T-helper 1 cell treated with Interleukin-12 subunit alpha and Interleukin-12 subunit beta and Interleukin-4 antibody, amounts not matched to agents 30 μg/mL and 1 μg/mL, for 36 hours (primary cell): ENCODE data around the gene OXSR1.
"Not testable (repeated sequence)": the region's sequence is repeated elsewhere in the genome, so short reads cannot be mapped to it uniquely, and the experiment has no call there.

Source experiments
- H3K27ac Mint-ChIP-seq: one replicate; pipeline ENCODE4 v1.8.0; 2021; ENCODE audit warnings: mild to moderate bottlenecking, mixed read lengths
- H3K27me3 Mint-ChIP-seq: one replicate; pipeline ENCODE4 v1.8.0; 2021; ENCODE audit warnings: low read depth, mixed read lengths
- H3K36me3 Mint-ChIP-seq: one replicate; pipeline ENCODE4 v1.8.0; 2021; ENCODE audit warnings: low read depth, mixed read lengths
- H3K4me1 Mint-ChIP-seq: one replicate; pipeline ENCODE4 v1.8.0; 2021; ENCODE audit warnings: low read depth, mixed read lengths
- H3K4me3 Mint-ChIP-seq: one replicate; pipeline ENCODE4 v1.8.0; 2021; ENCODE audit warnings: mild to moderate bottlenecking, moderate library complexity, mixed read lengths
- H3K9me3 Mint-ChIP-seq: one replicate; pipeline ENCODE4 v1.8.0; 2021; ENCODE audit warnings: mixed read lengths

Gene OXSR1

DNA sequence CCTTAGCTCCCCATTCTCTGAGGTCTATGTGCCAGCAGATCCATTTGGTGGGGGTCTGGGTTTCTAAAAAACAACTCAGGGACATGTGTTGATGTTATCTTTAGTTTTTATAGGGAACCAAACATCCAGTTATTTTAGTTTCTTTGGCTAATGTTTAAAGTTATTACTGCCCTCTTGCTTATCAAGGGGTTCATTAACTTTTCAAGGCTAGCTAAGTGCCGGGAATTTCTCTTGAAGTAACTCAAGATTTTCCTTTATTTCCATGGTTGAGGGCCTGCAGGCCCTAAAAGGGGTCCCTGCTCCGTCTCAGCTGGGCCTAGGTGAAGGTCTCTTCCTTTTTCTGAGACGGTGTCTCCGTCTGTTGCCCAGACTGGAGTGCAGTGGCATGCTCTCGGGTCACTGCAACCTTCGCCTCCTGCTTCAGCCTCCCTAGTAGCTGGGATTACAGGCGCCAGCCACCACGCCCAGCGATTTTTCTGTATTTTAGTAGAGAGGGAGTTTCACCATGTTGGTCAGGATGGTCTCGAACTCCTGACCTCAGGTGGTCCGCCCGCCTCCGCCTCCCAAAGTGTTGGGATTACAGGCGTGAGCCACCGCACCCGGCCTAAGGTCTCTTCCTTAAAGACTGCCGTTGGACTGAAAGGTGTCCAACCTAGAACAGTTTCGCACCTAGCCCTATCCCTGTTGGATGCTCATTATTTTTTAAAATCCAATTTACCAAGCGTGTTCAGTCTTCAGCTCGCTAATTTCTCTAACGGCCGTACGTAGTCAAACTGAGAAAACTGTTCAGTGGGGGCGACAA lies 1.3 kb upstream of the OXSR1 start:
- H3K36me3 Mint-ChIP-seq, result peaks cover 14% of the 10 kb centered on the region
- peak overlapping the region; percentile 100 for H3K27ac Mint-ChIP-seq
- H3K4me3 Mint-ChIP-seq, result peak overlapping the region; percentile 94
- H3K27me3 Mint-ChIP-seq, result no peaks in the 10 kb centered on the region
- no peaks in the 10 kb centered on the region for H3K9me3 Mint-ChIP-seq
- H3K4me1 Mint-ChIP-seq, result peaks cover 39% of the 10 kb centered on the region

DNA sequence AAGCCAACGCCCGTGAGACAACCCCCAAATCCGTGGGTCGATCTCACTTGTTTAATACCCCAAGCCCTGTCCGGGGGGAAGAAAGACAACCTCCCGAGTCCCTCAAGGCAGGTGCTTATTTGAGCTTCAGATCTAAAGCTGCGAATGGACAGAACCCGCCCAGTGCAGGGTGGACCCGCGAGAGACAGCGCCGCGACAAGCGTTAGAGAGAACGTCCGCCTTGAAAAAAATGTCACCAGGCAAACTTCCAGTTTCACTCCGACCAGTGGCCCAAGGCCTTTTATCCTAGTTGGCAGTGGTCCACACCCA lies 740 bp upstream of the OXSR1 start:
- H3K36me3 Mint-ChIP-seq, result peaks cover 14% of the 10 kb centered on the region
- H3K4me3 Mint-ChIP-seq, result peak overlapping the region; percentile 94
- no peaks in the 10 kb centered on the region for H3K27me3 Mint-ChIP-seq
- peaks cover 42% of the 10 kb centered on the region for H3K4me1 Mint-ChIP-seq
- H3K27ac Mint-ChIP-seq, result peak overlapping the region; percentile 100
- no peaks in the 10 kb centered on the region for H3K9me3 Mint-ChIP-seq

DNA sequence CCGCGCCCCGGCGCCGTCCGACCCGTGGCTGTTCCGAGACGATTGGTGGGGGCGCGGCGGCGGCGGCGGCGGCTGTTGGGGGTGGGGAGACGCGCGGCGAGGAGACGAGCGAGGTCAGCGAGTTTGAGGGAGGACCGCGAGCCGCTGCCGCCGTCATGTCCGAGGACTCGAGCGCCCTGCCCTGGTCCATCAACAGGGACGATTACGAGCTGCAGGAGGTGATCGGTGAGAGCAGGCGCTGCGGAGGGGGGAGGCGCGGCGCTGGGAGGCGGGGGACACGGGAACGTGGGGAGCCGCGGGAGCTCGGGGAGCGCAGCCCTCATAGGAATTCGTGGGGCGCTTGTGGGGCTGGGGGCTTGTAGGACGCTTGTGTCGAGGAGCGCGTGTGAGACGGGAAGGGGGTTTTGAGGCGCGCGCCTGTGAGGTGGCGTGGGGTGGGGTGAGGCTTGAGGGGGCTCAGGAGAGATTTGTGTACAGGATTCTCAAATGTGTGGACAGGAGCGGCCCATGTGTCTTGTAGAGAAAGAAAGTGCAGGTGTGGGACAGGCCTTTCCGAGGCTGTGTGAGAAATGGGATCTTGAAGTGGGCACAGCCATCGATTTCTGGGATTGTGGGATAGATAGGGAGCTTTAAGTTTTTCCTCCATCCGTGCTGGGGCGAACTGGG lies 518 bp downstream of the OXSR1 start:
- H3K36me3 Mint-ChIP-seq, result peaks cover 14% of the 10 kb centered on the region
- peaks cover 44% of the 10 kb centered on the region for H3K4me1 Mint-ChIP-seq
- H3K9me3 Mint-ChIP-seq, result no peaks in the 10 kb centered on the region
- peak overlapping the region; percentile 97 for H3K27ac Mint-ChIP-seq
- no peaks in the 10 kb centered on the region for H3K27me3 Mint-ChIP-seq
- peak overlapping the region; percentile 94 for H3K4me3 Mint-ChIP-seq

DNA sequence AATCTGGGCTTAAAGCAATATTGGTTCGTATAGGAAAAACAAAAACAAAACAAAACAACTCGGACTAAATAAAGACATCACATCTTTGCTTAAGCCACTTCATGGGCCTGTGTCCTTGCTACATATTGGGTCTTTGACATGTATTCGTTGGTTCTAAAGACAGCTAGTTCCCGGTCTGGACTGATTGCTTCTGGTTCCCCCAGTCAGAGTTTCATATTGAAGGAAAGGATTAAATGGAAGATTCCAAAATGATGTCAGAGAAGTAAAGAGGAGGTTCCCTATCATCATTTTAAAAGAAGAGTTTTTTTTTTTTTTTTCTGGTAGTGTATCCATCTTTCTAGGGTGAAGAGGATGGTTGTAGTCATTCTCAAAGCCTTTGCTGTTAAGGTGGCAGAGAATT lies 2.3 kb downstream of the OXSR1 start:
- no peak overlapping the region for H3K27ac Mint-ChIP-seq
- peaks cover 55% of the 10 kb centered on the region for H3K4me1 Mint-ChIP-seq

DNA sequence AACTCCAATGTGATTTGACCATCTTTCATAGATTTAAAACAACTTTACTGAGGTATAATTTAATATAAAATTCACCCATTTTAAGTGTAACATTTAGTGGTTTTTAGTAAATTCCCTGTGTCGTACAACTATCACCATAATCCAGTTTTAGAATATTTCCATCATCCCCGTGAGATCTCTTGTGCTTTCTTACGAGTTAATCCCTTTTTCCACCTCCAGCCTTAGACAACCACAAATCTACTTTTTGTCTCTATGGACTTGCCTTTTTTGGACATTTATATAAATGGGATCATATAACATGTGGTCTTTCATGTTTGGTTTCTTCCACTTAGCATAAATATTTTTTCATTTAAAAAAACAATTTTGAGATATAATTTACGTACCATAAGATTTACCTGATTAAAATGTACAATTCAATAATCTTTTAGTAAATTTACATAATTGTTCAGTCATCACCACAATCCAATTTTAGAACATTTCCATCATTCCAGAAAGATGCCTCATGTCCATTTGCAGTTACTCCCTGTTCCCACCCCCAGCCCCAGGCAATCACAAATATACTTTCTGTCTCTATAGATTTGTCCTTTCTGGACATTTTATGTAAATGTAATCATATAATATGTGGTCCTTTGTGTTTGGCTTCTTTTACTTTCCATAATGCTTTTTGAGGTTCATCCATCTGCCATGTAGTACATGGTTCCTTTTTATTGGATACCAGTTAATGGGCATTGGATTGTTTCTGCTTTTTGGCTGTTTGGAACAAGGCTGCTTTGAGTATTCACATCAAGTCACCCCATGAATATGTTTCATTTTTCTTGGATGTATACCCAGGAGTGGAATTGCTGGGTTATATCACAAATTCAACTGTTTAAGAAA lies 3.1 kb downstream of the OXSR1 start:
- H3K27ac Mint-ChIP-seq, result no peak overlapping the region
- H3K36me3 Mint-ChIP-seq, result peaks cover 17% of the 10 kb centered on the region
- H3K4me1 Mint-ChIP-seq, result peaks cover 58% of the 10 kb centered on the region
- H3K27me3 Mint-ChIP-seq, result no peaks in the 10 kb centered on the region
- no peak overlapping the region for H3K4me3 Mint-ChIP-seq
- H3K9me3 Mint-ChIP-seq, result no peaks in the 10 kb centered on the region

More for the DNA sequence above, 2.3 kb downstream of the OXSR1 start:
- Mint-ChIP-seq H3K9me3 (no peaks in the 10 kb centered on the region), H3K27me3 (no peaks in the 10 kb centered on the region), H3K4me3 (peak overlapping the region; percentile 94), H3K36me3 (peaks cover 17% of the 10 kb centered on the region)

DNA sequence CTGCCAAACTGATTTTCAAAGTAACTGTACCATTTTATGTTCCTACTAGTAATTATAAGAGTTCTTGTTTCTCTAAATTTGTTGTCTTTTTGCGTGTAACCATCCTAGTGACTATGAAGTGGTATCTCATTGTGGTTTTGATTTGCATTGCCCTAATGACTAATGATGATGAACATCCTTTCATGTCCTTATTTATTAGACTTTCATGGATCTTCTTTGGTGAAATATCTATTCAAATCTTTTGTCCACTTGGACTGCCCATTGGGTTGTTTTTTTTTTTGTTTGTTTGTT lies 3.6 kb downstream of the OXSR1 start:
- no peaks in the 10 kb centered on the region for H3K27me3 Mint-ChIP-seq
- peaks cover 60% of the 10 kb centered on the region for H3K4me1 Mint-ChIP-seq
- no peaks in the 10 kb centered on the region for H3K9me3 Mint-ChIP-seq
- peaks cover 17% of the 10 kb centered on the region for H3K36me3 Mint-ChIP-seq
- no peak overlapping the region for H3K27ac Mint-ChIP-seq
- no peak overlapping the region for H3K4me3 Mint-ChIP-seq

DNA sequence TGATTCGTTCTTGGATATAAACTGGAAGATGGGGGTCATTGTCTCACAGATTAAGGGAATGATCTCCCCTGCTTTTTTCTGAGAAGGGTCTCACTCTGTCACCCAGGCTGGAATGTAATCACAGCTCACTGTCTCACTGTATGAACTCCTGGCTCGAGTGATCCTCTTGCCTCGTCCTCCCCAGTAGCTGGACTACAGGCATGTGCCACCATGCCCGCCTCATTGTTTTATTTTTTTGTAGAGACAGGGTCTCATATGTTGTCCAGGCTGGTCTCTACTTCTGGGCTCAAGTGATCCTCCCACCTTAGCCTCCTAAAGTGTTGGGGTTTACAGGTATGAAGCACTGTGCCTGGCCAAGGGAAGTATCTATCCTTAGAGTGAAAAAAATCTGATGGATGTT lies 5.4 kb downstream of the OXSR1 start:
- Mint-ChIP-seq H3K4me3 (no peak overlapping the region), H3K9me3 (no peaks in the 10 kb centered on the region), H3K4me1 (peaks cover 63% of the 10 kb centered on the region), H3K27ac (no peak overlapping the region), H3K36me3 (peaks cover 17% of the 10 kb centered on the region), H3K27me3 (no peaks in the 10 kb centered on the region)

DNA sequence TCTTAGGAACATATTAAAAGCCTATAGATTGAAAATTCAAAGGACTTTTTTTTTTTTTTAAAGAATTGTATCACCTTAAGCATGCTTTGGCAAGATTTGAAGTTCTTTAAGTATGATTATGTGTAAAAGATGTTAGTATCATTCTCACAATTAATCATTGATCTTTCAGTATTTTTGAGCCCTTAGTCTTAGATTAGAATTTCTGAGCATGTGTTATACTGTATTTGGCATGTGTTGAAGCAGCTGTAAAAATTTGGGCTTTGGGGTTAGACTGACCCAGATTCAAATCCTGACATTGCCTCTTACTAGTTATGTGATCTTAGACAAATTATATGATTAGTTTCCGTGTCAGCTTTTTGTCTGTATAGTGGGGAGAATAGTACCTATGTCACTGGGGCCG lies 6.3 kb downstream of the OXSR1 start:
- Mint-ChIP-seq H3K4me3 (no peak overlapping the region), H3K27me3 (no peaks in the 10 kb centered on the region), H3K9me3 (no peaks in the 10 kb centered on the region), H3K4me1 (peaks cover 59% of the 10 kb centered on the region), H3K36me3 (peaks cover 12% of the 10 kb centered on the region), H3K27ac (no peak overlapping the region)

DNA sequence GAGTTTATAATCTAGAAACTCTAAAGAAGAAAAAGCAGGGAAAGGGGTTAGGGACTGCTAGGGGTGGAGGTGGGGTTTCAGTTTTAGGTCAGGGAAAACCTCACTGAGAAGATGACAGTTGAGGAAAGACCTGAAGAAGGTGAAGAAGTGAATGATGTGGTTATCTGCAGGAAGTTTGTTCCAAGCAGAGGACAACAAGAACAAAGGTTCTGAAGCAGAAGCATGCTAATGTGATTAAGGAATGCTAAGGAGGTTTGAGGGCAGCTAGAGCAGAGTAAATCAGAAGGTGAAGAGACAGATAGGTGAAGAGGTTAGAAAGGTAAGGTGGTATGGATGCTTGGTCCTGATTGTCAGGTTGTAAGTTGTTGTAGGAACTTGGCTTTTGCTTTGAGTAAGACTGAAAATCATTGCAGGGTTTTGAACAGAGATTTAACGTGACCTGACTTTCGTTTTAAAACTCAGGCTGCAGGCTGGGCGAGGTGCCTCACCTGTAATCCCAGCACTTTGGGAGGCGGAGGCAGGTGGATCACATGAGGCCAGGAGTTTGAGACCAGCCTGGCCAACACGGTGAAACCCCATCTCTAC lies 8.6 kb downstream of the OXSR1 start:
- H3K4me1 Mint-ChIP-seq, result peaks cover 45% of the 10 kb centered on the region
- H3K9me3 Mint-ChIP-seq, result no peaks in the 10 kb centered on the region
- H3K36me3 Mint-ChIP-seq, result peaks cover 3% of the 10 kb centered on the region
- peak overlapping the region; percentile 13 for H3K4me3 Mint-ChIP-seq
- H3K27me3 Mint-ChIP-seq, result no peaks in the 10 kb centered on the region
- H3K27ac Mint-ChIP-seq, result peak overlapping the region; percentile 13

DNA sequence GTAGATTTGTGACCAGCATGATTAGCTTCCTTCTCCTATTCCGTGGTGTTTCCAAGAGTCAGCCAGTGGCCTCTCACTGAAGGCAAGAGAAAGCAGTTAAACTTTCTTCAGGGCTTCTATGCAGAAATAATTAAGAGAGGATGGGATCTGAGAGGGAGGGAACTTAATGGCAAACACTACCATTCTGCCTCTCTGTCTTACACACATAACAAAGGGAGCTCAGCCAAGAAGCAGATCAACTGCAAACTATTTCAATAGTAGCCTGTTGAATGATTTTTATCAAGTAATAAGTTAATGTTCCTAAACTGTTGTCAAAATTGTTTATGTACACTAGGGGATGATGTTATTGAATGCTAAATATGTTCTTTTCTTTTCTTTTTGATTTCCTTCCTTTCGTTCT lies 11.8 kb downstream of the OXSR1 start:
- H3K36me3 Mint-ChIP-seq, result peaks cover 7% of the 10 kb centered on the region
- H3K27me3 Mint-ChIP-seq, result no peaks in the 10 kb centered on the region
- peaks cover 33% of the 10 kb centered on the region for H3K4me1 Mint-ChIP-seq
- no peak overlapping the region for H3K27ac Mint-ChIP-seq
- no peaks in the 10 kb centered on the region for H3K9me3 Mint-ChIP-seq
- no peak overlapping the region for H3K4me3 Mint-ChIP-seq

DNA sequence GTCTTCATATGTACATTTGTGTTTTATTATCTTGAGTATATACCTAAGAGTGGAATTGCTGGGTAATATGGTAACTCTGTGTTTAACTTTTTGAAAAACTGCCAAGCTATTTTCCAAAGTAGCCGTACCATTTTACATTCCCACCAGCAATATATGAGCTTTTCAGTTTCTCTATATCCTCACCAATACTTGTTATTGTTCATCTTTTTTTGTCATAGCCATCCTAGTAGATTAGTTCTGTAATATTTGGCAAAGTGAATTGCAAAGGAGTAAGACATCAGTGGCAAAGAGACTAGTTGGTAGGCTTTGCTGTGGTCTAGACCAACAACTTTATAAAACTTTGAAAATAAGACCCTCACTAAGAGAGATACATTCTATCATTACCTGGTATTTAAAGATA lies 21.4 kb downstream of the OXSR1 start:
- Mint-ChIP-seq H3K4me1 (peaks cover 4% of the 10 kb centered on the region), H3K36me3 (peaks cover 40% of the 10 kb centered on the region), H3K27ac (no peak overlapping the region), H3K9me3 (peaks cover 6% of the 10 kb centered on the region), H3K4me3 (no peak overlapping the region), H3K27me3 (no peaks in the 10 kb centered on the region)

DNA sequence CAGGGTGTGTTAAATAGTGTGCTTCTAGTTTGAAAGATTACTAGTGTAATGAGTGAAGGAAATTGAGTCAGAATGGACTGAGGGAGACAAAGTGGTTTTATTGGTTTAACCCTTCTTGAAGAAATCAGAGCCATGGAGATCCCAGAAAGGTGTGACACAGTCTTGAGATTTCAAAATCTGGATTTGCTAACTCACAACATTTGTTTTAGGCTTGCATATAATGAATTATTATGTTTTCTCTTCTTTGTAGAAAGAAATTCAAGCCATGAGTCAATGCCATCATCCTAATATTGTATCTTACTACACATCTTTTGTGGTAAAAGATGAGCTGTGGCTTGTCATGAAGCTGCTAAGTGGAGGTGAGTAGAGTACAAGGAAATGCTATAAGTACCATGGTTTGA lies 25.1 kb downstream of the OXSR1 start:
- peaks cover 6% of the 10 kb centered on the region for H3K9me3 Mint-ChIP-seq
- H3K27me3 Mint-ChIP-seq, result no peaks in the 10 kb centered on the region
- H3K4me3 Mint-ChIP-seq, result no peak overlapping the region
- peaks cover 41% of the 10 kb centered on the region for H3K36me3 Mint-ChIP-seq
- peaks cover 4% of the 10 kb centered on the region for H3K4me1 Mint-ChIP-seq
- H3K27ac Mint-ChIP-seq, result peak overlapping the region; percentile 42

DNA sequence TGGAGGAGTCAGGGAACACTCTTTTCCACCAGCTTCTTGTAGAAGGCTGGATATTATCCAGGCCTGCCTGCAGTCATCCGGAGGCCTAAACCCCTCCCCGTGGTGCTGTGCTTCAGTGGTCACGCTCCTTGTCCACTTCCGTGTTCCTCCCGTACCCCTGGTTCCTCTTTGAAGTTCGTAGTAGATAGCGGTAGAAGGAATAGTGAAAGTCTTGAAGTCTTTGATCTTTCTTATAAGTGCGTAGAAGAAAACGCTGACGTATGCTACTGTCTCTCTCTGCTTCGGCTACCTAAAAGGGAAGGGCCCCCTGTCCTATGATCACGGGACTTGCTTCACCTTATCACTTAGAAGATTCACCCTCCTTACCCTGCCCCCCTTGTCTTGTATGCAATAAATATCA lies 37.6 kb downstream of the OXSR1 start:
- H3K9me3 Mint-ChIP-seq, H3K4me3 Mint-ChIP-seq, H3K27me3 Mint-ChIP-seq, H3K27ac Mint-ChIP-seq: not testable (repeated sequence)
- Mint-ChIP-seq H3K36me3 (peaks cover 43% of the 10 kb centered on the region), H3K4me1 (peaks cover 44% of the 10 kb centered on the region)

DNA sequence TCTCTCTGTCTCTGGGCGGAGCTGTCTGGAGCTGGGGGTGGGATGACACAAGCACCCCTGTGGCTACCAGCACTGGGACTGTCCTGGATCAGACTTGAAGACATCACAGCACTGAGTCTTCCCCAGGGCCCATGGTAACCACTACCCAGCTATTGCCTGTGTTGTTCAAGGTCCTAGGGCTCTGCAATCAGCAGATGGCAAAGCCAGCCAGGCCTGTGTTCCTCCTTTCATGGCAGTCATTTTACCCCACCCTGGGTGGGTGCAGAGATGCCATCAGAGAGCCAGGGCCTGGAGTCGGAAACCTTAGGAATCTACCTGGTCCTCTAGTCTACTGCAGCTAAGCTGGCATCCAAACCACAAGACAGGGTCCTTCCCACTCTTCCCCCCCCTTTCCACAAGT lies 38.4 kb downstream of the OXSR1 start:
- Mint-ChIP-seq H3K27me3 (no peaks in the 10 kb centered on the region), H3K27ac (no peak overlapping the region), H3K9me3 (no peaks in the 10 kb centered on the region), H3K4me1 (peaks cover 46% of the 10 kb centered on the region), H3K4me3 (no peak overlapping the region), H3K36me3 (peaks cover 47% of the 10 kb centered on the region)
